Ishikawa (cell line): ENCODE data around the gene TRAFD1.

Source experiments
- CEBPB ChIP-seq: IDR thresholded peaks from 2 replicates; pipeline ENCODE4 v1.6.1; 2012
- EGR1 ChIP-seq: IDR thresholded peaks from 2 replicates; pipeline ENCODE4 v1.6.1; 2012
- FOXM1 ChIP-seq: IDR thresholded peaks from 2 replicates; pipeline ENCODE4 v1.6.1; 2012; ENCODE audit warnings: low read depth, borderline replicate concordance
- NFIC ChIP-seq: IDR thresholded peaks from 2 replicates; pipeline ENCODE4 v1.6.1; 2012
- RAD21 ChIP-seq: IDR thresholded peaks from 2 replicates; pipeline ENCODE4 v1.6.1; 2012; ENCODE audit warnings: low read depth
- TAF1 ChIP-seq: IDR thresholded peaks from 2 replicates; pipeline ENCODE4 v1.6.1; 2012; ENCODE audit warnings: low read depth, mild to moderate bottlenecking
- TEAD4 ChIP-seq: IDR thresholded peaks from 2 replicates; pipeline ENCODE4 v1.6.1; 2012
- TF ChIP-seq, protein P1 (sequence below): IDR thresholded peaks from 2 replicates; pipeline ENCODE4 v1.6.1; 2012

DNA sequence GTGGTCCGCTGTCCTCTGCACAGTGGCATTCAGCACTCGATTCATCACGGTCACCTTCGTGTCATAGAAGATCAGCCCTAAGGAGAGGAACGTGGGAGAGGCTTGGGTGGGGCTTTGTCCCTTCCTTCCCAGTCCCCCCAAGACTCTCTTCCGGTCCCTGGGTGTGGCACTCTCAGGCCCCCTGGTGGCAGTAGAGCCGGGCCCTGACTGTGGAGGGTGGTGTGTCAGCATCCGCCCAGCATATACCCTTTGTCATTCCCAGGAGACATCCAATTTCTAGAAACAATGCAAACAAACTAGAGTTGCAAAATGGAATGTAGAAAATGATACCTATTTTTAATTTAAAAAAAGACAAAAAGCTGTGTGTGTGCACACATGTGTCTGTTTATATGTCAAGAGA, 45.0 kb downstream of the TRAFD1 start:
- no peak for TF ChIP-seq FOXM1
- no peak for TF ChIP-seq TEAD4
- TF ChIP-seq CEBPB = no peak
- TF ChIP-seq RAD21 = peak; percentile 49
- TF ChIP-seq, protein P1, sequence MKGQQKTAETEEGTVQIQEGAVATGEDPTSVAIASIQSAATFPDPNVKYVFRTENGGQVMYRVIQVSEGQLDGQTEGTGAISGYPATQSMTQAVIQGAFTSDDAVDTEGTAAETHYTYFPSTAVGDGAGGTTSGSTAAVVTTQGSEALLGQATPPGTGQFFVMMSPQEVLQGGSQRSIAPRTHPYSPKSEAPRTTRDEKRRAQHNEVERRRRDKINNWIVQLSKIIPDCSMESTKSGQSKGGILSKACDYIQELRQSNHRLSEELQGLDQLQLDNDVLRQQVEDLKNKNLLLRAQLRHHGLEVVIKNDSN = no peak
- TF ChIP-seq TAF1 = no peak
- no peak for TF ChIP-seq NFIC
- no peak for TF ChIP-seq EGR1
